Activated B cell treated with CpG ODN at 0.5 μM for 24 hours (primary cell): Measurements from ENCODE around the gene UROD. TPM values are rescaled to one million over a fixed set of nuclear protein-coding genes. Genes with fewer than 3 reads are reported as not detected.

ENCODE experiments used
- ATAC-seq: fragments of 200-7000 bp; cut with Tn5 transposase; one replicate; pipeline ENCODE4 v1.10.0; 2021; ENCODE audit warnings: low read depth, mild to moderate bottlenecking, moderate library complexity
- CTCF ChIA-PET: fragments of 350-600 bp; sonication (Branson Sonifier 250); formaldehyde crosslinking; loops from one replicate; lab custom pipeline; 2021; ENCODE audit warnings: antibody characterized with exemption; lab: Charles Lee
- POLR2A ChIA-PET: fragments of 350-600 bp; sonication (Branson Sonifier 250); formaldehyde crosslinking; loops from one replicate; lab custom pipeline; 2021; ENCODE audit warnings: antibody characterized with exemption; lab: Charles Lee
- DNase-seq: peaks from one replicate; pipeline ENCODE4 v3.0.0; 2022
- H3K27ac Mint-ChIP-seq: one replicate; pipeline ENCODE4 v1.8.0; 2020; ENCODE audit warnings: mixed read lengths
- H3K27me3 Mint-ChIP-seq: one replicate; pipeline ENCODE4 v1.8.0; 2021; ENCODE audit warnings: mixed read lengths
- H3K36me3 Mint-ChIP-seq: one replicate; pipeline ENCODE4 v1.8.0; 2021; ENCODE audit warnings: low read depth, mixed read lengths
- H3K4me1 Mint-ChIP-seq: one replicate; pipeline ENCODE4 v1.8.0; 2021; ENCODE audit warnings: mixed read lengths
- H3K4me3 Mint-ChIP-seq: one replicate; pipeline ENCODE4 v1.8.0; 2020; ENCODE audit warnings: mild to moderate bottlenecking, mixed read lengths
- H3K9me3 Mint-ChIP-seq: one replicate; pipeline ENCODE4 v1.8.0; 2020; ENCODE audit warnings: mixed read lengths
- intact Hi-C: fragments of 100-400 bp; cut with micrococcal nuclease; formaldehyde crosslinking; loops from one replicate; pipeline ENCODE4 v1.15.1; 2024
- total RNA-seq: library from RNA; stranded (reverse); gene quantifications from 2 replicates; pipeline ENCODE4 v1.2.3, GENCODE V29; 2022
- TF ChIP-seq, protein P1 (sequence below): fragments of 200-600 bp; IDR thresholded peaks from one replicate; pipeline ENCODE4 v1.8.0; 2022; ENCODE audit warnings: antibody characterized with exemption, mild to moderate bottlenecking

The UROD gene
- total RNA-seq, 1 donor from 2014 or later, result 60.3 TPM

DNA sequence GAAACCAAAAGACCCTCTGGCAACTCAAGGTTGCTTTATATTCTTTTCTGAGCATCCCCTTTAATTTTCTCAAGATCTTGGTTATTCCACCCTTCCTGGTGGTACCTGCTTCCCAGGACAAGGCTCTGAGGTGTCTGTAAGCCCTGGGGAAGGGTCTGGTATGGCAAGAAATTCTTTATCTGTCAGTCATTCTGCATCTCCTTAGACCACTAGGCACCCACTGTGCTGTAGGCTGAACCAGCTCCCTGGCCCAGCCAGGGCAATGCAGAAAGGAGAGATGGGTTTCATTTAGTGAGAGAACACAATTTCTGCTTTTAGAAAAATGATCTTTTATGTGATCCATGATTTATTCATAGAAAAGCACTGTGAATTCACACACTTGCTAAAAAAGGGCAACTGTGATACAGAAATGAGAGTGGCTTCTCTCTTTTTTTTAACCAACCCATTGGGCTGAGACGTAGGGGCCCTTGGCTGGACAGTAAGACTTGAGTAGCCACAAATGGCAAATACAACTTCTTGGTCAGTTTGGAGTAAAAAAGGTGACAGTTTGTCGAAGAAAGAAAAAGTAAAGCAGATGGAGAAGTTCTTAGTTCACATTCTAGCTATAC is 4.1 kb downstream of the UROD start:
- ATAC-seq (no peak), DNase-seq (no peak)
- H3K27me3 Mint-ChIP-seq, result no peaks in the 10 kb centered on the region
- H3K4me3 Mint-ChIP-seq, result no peak overlapping the region
- no peak overlapping the region for H3K27ac Mint-ChIP-seq
- no peaks in the 10 kb centered on the region for H3K9me3 Mint-ChIP-seq
- ChIA-PET POLR2A (interaction anchor here (0.6 to 7.9 kb wide), 2 partner anchors 286 to 324 kb away, joined by 3 to 156 read pairs; partner anchors contain the start of genes MUTYH and TOE1), CTCF (interaction anchor here (0.6 to 10.9 kb wide), 5 partner anchors 13 to 477 kb away, joined by 3 to 227 read pairs (median 3); partner anchors contain the start of gene TESK2)
- TF ChIP-seq, protein P1, sequence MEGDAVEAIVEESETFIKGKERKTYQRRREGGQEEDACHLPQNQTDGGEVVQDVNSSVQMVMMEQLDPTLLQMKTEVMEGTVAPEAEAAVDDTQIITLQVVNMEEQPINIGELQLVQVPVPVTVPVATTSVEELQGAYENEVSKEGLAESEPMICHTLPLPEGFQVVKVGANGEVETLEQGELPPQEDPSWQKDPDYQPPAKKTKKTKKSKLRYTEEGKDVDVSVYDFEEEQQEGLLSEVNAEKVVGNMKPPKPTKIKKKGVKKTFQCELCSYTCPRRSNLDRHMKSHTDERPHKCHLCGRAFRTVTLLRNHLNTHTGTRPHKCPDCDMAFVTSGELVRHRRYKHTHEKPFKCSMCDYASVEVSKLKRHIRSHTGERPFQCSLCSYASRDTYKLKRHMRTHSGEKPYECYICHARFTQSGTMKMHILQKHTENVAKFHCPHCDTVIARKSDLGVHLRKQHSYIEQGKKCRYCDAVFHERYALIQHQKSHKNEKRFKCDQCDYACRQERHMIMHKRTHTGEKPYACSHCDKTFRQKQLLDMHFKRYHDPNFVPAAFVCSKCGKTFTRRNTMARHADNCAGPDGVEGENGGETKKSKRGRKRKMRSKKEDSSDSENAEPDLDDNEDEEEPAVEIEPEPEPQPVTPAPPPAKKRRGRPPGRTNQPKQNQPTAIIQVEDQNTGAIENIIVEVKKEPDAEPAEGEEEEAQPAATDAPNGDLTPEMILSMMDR, result no peak
- H3K36me3 Mint-ChIP-seq, result peaks cover 17% of the 10 kb centered on the region
- intact Hi-C loops, result no loop called here
- peaks cover 28% of the 10 kb centered on the region for H3K4me1 Mint-ChIP-seq

DNA sequence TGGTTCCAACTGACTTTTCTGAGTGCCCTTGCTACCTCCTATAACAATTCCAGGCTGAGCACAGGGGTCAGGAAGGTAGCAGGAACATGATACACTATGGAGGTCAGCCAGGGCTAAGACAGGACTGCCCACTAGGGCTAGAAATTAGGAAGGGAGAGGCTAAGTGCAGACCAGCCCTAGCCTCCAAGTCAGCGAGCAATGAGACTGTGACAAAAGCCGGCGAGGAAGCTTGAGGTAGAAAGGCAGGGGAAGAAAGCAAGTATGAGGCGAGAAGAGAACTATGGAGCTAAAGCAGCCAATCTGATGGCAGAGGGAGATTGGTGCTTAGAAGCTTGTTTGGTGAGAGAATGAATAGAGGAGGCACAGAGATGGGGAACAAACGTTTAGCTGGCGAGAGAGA is 4.7 kb downstream of the UROD start:
- ChIA-PET CTCF (interaction anchor here (0.6 to 10.9 kb wide), 5 partner anchors 13 to 476 kb away, joined by 3 to 227 read pairs (median 3); partner anchors contain the start of gene TESK2), POLR2A (interaction anchor here (0.6 to 7.9 kb wide), 2 partner anchors 57 to 285 kb away, joined by 3 to 156 read pairs; no protein-coding TSS in a partner anchor)
- TF ChIP-seq, protein P1, result no peak
- intact Hi-C loops, result no loop called here
- Mint-ChIP-seq H3K36me3 (peaks cover 17% of the 10 kb centered on the region), H3K27me3 (no peaks in the 10 kb centered on the region), H3K27ac (no peak overlapping the region), H3K4me1 (peaks cover 23% of the 10 kb centered on the region), H3K4me3 (no peak overlapping the region), H3K9me3 (no peaks in the 10 kb centered on the region)
- no peak for DNase-seq
- ATAC-seq, result no peak

DNA sequence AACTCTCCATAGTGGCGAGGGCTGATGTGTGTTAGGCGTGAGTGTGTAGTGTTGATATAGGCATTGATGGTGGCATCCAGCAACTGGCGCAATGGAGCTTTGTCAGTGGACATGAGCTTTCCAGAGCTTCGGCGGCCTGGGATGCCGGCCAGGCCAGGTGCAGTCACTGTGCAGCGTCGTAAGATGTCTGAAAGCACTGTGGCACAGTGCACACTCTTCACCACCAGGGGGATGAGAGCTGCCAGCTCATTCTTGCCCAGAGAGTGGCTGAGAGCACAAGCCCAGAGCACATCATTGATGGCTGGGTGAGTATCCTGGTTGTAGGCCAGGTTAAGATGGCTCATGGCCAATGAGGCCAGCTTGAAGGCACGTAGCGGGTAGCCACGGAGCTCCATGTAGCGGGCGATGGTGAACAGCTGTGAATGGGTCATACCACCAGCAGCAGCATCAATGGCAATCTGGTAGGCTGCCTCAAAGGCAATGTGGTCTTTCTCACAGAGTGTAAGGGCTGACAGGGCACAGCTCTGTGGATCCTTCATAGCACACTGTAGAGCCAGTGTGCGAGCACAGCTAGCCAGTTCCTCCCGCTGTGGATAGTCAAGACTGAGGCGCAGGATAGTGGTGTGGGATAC is 6.7 kb downstream of the UROD start:
- Mint-ChIP-seq H3K4me3 (no peak overlapping the region), H3K27ac (no peak overlapping the region), H3K4me1 (peaks cover 11% of the 10 kb centered on the region), H3K27me3 (no peaks in the 10 kb centered on the region), H3K36me3 (peaks cover 13% of the 10 kb centered on the region), H3K9me3 (no peaks in the 10 kb centered on the region)
- POLR2A ChIA-PET, result interaction anchor here (1.0 to 1.6 kb wide), 3 partner anchors 285 to 321 kb away, joined by 3 to 8 read pairs (median 5); partner anchors contain the start of genes MUTYH and TOE1
- ATAC-seq (peak; percentile 81), DNase-seq (no peak)
- CTCF ChIA-PET, result interaction anchor here (1.0 to 10.9 kb wide), 5 partner anchors 32 to 474 kb away, joined by 3 to 227 read pairs (median 4); partner anchors contain the start of gene TESK2
- intact Hi-C loops, result loop anchor here (1.0 kb wide), 1 partner anchor 282 kb away; no protein-coding TSS in a partner anchor
- TF ChIP-seq, protein P1, result no peak

DNA sequence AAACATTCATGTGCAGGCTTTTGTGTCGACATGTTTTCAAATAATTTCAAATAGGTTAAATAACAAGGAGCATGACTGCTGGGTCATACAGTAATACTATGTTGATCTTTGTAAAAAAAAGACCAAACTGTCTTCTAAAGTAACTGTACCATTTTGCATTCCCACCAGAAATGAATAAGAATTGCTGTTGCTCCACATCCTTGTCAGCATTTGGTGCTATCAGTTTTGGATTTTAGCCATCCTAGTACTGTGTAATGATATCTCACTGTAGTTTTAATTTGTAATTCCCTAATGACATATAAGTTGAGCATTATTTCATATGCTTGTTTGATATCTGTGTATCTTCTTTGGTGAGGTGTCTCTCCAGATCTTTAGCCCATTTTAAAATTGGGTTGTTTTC is 11.6 kb downstream of the UROD start:
- intact Hi-C loops, result no loop called here
- no peak for ATAC-seq
- Mint-ChIP-seq H3K27me3 (peaks cover 3% of the 10 kb centered on the region), H3K27ac (no peak overlapping the region), H3K4me3 (no peak overlapping the region), H3K4me1 (no peaks in the 10 kb centered on the region), H3K36me3 (no peaks in the 10 kb centered on the region), H3K9me3 (no peaks in the 10 kb centered on the region)
- CTCF ChIA-PET, result no interaction called here
- TF ChIP-seq, protein P1, result no peak
- POLR2A ChIA-PET, result no interaction called here
- no peak for DNase-seq

DNA sequence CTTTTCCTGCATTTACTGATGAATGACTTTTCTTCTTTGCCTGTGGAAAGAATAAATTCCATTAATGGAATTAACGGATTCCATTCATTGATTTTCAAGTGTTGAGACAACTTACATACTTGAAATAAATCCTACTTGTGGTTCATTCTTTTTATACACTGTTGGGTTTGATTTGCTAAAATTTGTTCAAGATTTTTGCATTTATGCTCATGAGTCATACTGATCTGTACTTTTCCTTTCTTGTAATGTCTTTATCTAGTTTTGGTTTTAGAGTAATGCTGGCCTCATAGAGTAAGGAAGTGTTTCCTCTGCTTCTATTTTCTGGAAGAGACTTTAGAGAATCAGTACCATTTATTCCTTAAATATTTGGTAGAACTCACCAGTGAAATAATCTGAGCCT is 14.4 kb downstream of the UROD start:
- ChIA-PET CTCF (no interaction called here), POLR2A (no interaction called here)
- no peak overlapping the region for H3K4me3 Mint-ChIP-seq
- intact Hi-C loops, result no loop called here
- H3K36me3 Mint-ChIP-seq, result no peaks in the 10 kb centered on the region
- no peaks in the 10 kb centered on the region for H3K9me3 Mint-ChIP-seq
- ATAC-seq (no peak), DNase-seq (no peak)
- peaks cover 3% of the 10 kb centered on the region for H3K27me3 Mint-ChIP-seq
- no peak overlapping the region for H3K27ac Mint-ChIP-seq
- TF ChIP-seq, protein P1, result no peak
- no peaks in the 10 kb centered on the region for H3K4me1 Mint-ChIP-seq
